Measurements from ENCODE around the gene SLC22A3.
A peak's percentile ranks its signal among the peaks of the same experiment; 100 is the strongest.

SLC22A3 gene

DNA sequence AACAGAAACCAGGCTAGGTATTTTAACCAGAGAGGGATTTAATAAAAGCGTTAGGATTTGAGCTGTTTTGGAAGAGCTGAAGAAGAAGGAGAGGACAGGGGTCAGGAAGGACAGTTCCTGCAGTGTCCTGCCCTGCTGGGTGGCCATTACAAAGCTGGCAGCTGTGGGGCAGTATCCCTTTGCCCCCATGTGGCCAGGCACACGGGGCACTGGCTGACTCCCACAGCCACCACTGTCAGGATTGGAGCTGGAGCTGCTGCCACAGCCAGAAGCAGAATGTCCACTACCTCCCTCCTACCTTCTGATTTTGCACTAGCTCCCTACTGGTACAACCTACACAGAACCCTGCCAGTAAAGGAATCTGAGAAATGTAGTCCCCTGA lies 46.5 kb downstream of the SLC22A3 start:
- ChIA-PET CTCF (interaction anchor here (0.7 kb wide), 1 partner anchor 256 kb away, joined by 5 read pairs; no protein-coding TSS in a partner anchor), POLR2A (ENCODE audit: low non-redundant PET) (no interaction called here)
- peak overlapping the region; percentile 36 for H3K27ac ChIP-seq
- TF ChIP-seq, protein P1, sequence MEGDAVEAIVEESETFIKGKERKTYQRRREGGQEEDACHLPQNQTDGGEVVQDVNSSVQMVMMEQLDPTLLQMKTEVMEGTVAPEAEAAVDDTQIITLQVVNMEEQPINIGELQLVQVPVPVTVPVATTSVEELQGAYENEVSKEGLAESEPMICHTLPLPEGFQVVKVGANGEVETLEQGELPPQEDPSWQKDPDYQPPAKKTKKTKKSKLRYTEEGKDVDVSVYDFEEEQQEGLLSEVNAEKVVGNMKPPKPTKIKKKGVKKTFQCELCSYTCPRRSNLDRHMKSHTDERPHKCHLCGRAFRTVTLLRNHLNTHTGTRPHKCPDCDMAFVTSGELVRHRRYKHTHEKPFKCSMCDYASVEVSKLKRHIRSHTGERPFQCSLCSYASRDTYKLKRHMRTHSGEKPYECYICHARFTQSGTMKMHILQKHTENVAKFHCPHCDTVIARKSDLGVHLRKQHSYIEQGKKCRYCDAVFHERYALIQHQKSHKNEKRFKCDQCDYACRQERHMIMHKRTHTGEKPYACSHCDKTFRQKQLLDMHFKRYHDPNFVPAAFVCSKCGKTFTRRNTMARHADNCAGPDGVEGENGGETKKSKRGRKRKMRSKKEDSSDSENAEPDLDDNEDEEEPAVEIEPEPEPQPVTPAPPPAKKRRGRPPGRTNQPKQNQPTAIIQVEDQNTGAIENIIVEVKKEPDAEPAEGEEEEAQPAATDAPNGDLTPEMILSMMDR (conservative IDR thresholded peaks at IDR 0.05; ENCODE audit: low read depth): no peak
- no peak for DNase-seq (ENCODE audit: low spot score)

DNA sequence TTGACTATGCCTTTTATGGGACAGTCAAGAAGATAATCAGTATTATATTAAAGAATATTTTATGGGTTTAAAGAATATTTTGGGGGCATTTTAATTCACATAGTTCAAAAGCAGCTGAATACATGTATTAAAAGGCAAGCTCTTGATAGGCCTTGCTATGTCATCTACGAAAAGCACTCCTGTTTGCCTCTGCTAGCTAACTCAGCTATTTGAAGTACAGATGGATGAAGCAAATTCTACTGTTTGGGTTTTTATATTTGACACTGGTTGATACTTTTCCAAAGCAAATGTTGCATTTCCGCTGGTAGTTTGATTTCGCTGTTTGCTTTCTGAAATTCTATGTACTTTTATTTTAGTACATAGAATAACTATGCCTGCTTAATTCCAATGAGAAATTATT lies 47.0 kb downstream of the SLC22A3 start:
- TF ChIP-seq, protein P1 (conservative IDR thresholded peaks at IDR 0.05; ENCODE audit: low read depth): no peak
- ChIA-PET CTCF (interaction anchor here (0.7 kb wide), 1 partner anchor 257 kb away, joined by 5 read pairs; no protein-coding TSS in a partner anchor), POLR2A (ENCODE audit: low non-redundant PET) (no interaction called here)
- no peak for DNase-seq (ENCODE audit: low spot score)
- H3K27ac ChIP-seq: no peak overlapping the region

DNA sequence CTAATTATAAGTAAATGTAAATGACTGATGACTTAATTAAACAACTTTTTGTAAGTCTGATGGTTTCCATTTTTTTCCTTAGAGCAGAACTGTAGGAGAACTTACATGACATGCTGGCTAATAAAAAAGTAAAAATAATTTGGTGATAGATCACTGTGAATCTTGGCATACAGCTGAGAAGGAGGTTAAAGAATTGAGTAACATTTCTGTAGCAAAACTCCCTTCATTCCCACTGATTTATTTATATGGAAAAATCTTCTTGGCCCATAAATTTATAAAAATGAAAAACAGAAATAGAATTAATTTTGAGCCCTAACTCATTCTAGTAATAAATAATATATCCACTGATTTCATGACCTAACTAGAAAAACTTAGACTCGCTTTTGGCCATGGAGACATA lies 48.1 kb downstream of the SLC22A3 start:
- CTCF ChIA-PET: no interaction called here
- H3K27ac ChIP-seq: no peak overlapping the region
- POLR2A ChIA-PET (ENCODE audit: low non-redundant PET): no interaction called here
- TF ChIP-seq, protein P1 (conservative IDR thresholded peaks at IDR 0.05; ENCODE audit: low read depth): no peak
- DNase-seq (ENCODE audit: low spot score): no peak

DNA sequence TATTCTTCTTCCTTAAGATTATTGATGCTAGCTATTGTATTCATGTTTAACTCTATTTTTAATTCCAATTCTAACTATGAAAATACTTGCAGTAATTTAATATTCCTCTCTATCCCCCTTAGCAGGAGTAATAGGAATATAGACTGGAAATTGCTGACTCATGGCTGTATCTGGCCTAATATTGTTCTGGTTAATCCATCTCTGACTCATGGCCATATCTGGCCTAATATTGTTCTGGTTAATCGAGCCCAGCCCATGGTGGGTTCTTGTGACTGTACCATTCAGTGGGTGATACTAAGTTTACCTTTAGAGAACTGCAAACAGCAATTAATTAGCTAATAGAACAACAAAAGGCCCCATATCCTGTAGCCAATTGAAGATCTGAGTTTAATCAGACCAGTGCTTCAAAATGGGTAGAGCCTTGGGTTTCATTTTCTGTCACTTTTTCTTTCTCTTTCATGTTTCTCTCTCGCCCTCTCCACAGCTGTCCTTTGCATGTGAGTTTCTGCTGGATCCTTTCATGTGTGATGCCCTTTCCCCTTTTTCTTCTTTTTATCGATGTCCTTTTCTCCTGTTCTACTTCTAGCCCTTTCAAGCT lies 50.6 kb downstream of the SLC22A3 start:
- H3K27ac ChIP-seq: no peak overlapping the region
- DNase-seq (ENCODE audit: low spot score): no peak
- ChIA-PET POLR2A (ENCODE audit: low non-redundant PET) (no interaction called here), CTCF (interaction anchor here (0.6 kb wide), 1 partner anchor 38 kb away, joined by 6 read pairs; no protein-coding TSS in a partner anchor)
- TF ChIP-seq, protein P1 (conservative IDR thresholded peaks at IDR 0.05; ENCODE audit: low read depth): no peak

DNA sequence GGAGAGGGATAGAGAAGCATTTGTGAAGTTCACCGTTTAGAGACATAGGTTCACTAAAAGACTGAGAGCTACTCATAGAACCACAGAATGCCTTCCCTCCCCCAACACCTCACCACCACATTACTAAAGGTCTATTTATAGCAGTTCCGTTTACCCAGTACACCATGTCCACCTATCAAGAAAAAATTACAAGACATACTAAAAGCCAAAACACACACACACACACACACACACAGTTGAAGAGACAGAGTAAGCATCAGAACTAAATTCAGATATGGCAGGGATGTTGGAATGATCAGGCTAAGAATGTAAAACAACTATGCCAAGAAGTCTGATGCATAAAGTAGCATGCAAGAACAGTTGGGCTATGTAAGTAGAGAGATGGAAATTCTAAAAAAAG lies 52.3 kb downstream of the SLC22A3 start:
- no peak overlapping the region for H3K27ac ChIP-seq
- POLR2A ChIA-PET (ENCODE audit: low non-redundant PET): no interaction called here
- TF ChIP-seq, protein P1 (conservative IDR thresholded peaks at IDR 0.05; ENCODE audit: low read depth): no peak
- CTCF ChIA-PET: interaction anchor here (0.6 kb wide), 1 partner anchor 50 kb away, joined by 3 read pairs; no protein-coding TSS in a partner anchor
- DNase-seq (ENCODE audit: low spot score): no peak

DNA sequence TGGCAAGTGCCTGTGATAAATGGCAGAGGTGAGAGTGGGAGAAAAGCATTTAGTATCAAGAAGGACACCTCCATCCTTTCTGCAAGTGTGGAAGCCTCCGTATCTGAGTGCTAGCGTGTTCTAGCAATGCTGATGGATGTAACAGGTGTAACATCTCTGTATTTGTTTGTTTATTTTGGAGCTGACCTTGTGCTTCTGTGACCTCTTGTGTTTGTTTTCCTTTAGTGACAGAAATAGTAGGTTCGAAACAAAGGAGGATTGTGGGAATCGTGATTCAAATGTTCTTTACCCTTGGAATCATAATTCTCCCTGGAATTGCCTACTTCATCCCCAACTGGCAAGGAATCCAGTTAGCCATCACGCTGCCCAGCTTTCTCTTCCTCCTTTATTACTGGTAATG lies 60.4 kb downstream of the SLC22A3 start:
- H3K27ac ChIP-seq: no peak overlapping the region
- DNase-seq (ENCODE audit: low spot score): no peak
- ChIA-PET POLR2A (ENCODE audit: low non-redundant PET) (no interaction called here), CTCF (no interaction called here)
- TF ChIP-seq, protein P1 (conservative IDR thresholded peaks at IDR 0.05; ENCODE audit: low read depth): no peak

Data from RWPE1 (cell line).